ENCODE data around the gene GSK3A. TPM values are rescaled to one million over a fixed set of nuclear protein-coding genes. Genes with fewer than 3 reads are reported as not detected.

GSK3A gene
- total RNA-seq, 1 donor from 2014 or later: 40.0 TPM

- peak; percentile 15 for ATAC-seq
- DNase-seq: peak; percentile 66
- intact Hi-C loops (cut with micrococcal nuclease): no loop called here
Measured at GRCh38 chr19:42252365-42253244, 10.2 kb upstream of the GSK3A start.

- no peak for DNase-seq
- intact Hi-C loops (cut with micrococcal nuclease): no loop called here
- no peak for ATAC-seq
Measured at GRCh38 chr19:42251572-42252358, 9.4 kb upstream of the GSK3A start.

GRCh38 chr19:42250666-42251531 lies 8.5 kb upstream of the GSK3A start:
- ATAC-seq (no peak), DNase-seq (peak; percentile 63)
- intact Hi-C loops (cut with micrococcal nuclease): no loop called here

- DNase-seq (peak; percentile 64), ATAC-seq (no peak)
- intact Hi-C loops (cut with micrococcal nuclease): no loop called here
Measured at GRCh38 chr19:42250183-42250665, 7.8 kb upstream of the GSK3A start.

- intact Hi-C loops (cut with micrococcal nuclease): loop anchor here (5.0 kb wide), 1 partner anchor 38 kb away; no protein-coding TSS in a partner anchor
- ATAC-seq (no peak), DNase-seq (no peak)
Measured at GRCh38 chr19:42249769-42250168, 7.4 kb upstream of the GSK3A start.

GRCh38 chr19:42249149-42249750 lies 6.8 kb upstream of the GSK3A start:
- ATAC-seq: no peak
- intact Hi-C loops (cut with micrococcal nuclease): loop anchor here (5.0 kb wide), 1 partner anchor 38 kb away; no protein-coding TSS in a partner anchor
- peak; percentile 40 for DNase-seq

- intact Hi-C loops (cut with micrococcal nuclease): loop anchor here (5.0 kb wide), 1 partner anchor 39 kb away; no protein-coding TSS in a partner anchor
- peak; percentile 28 for DNase-seq
- ATAC-seq: no peak
Measured at GRCh38 chr19:42248270-42249148, 6.1 kb upstream of the GSK3A start.

GRCh38 chr19:42247640-42248199 lies 5.3 kb upstream of the GSK3A start:
- intact Hi-C loops (cut with micrococcal nuclease): loop anchor here (5.0 kb wide), 1 partner anchor 40 kb away; no protein-coding TSS in a partner anchor
- ATAC-seq: no peak
- DNase-seq: no peak

GRCh38 chr19:42246922-42247639 lies 4.7 kb upstream of the GSK3A start:
- no peak for DNase-seq
- ATAC-seq: no peak
- intact Hi-C loops (cut with micrococcal nuclease): loop anchor here (5.0 kb wide), 1 partner anchor 40 kb away; no protein-coding TSS in a partner anchor

- DNase-seq (peak; percentile 83), ATAC-seq (peak; percentile 2)
- intact Hi-C loops (cut with micrococcal nuclease): loop anchor here (5.0 kb wide), 1 partner anchor 41 kb away; no protein-coding TSS in a partner anchor
Measured at GRCh38 chr19:42246143-42246921, 3.9 kb upstream of the GSK3A start.

GRCh38 chr19:42245231-42245630 lies 2.8 kb upstream of the GSK3A start:
- intact Hi-C loops (cut with micrococcal nuclease): loop anchor here (5.0 kb wide), 1 partner anchor 42 kb away; no protein-coding TSS in a partner anchor
- DNase-seq (no peak), ATAC-seq (no peak)

GRCh38 chr19:42244347-42245220 lies 2.2 kb upstream of the GSK3A start:
- DNase-seq (peak; percentile 94), ATAC-seq (peak; percentile 48)
- intact Hi-C loops (cut with micrococcal nuclease): loop anchor here (5.0 kb wide), 1 partner anchor 43 kb away; no protein-coding TSS in a partner anchor

- intact Hi-C loops (cut with micrococcal nuclease): no loop called here
- ATAC-seq: no peak
Measured at GRCh38 chr19:42242069-42242511, 312 bp downstream of the GSK3A start.

GRCh38 chr19:42241279-42241678 lies 1.1 kb downstream of the GSK3A start:
- intact Hi-C loops (cut with micrococcal nuclease): no loop called here
- ATAC-seq (no peak), DNase-seq (no peak)

More at GRCh38 chr19:42242069-42242511, 312 bp downstream of the GSK3A start:
- no peak for DNase-seq

Data from left ventricle myocardium superior (tissue), 1 donor.